Ectodermal cell (in vitro differentiated cells): ENCODE results near the gene PRC1.
"Not testable (repeated sequence)": the region's sequence is repeated elsewhere in the genome, so short reads cannot be mapped to it uniquely, and the experiment has no call there.

Experiments used
- H3K27ac ChIP-seq: 2 replicates; pipeline ENCODE4 v1.7.0; 2013; ENCODE audit warnings: mild to moderate bottlenecking, low read depth, low read length; ENCODE audit not compliant: insufficient read depth, poor library complexity, severe bottlenecking
- H3K27me3 ChIP-seq: 2 replicates; pipeline ENCODE4 v1.7.0; 2013; ENCODE audit warnings: mild to moderate bottlenecking, low read length; ENCODE audit not compliant: insufficient read depth, control insufficient read depth, poor library complexity, severe bottlenecking
- H3K36me3 ChIP-seq: one replicate; pipeline ENCODE4 v1.7.0; 2013; ENCODE audit warnings: low read length; ENCODE audit not compliant: control insufficient read depth, insufficient read depth
- H3K4me1 ChIP-seq: one replicate; pipeline ENCODE4 v1.7.0; 2013; ENCODE audit warnings: low read length; ENCODE audit not compliant: control insufficient read depth, insufficient read depth
- H3K4me3 ChIP-seq: 2 replicates; pipeline ENCODE4 v1.7.0; 2013; ENCODE audit warnings: low read depth, low read length, control low read depth; ENCODE audit not compliant: insufficient read depth
- H3K9me3 ChIP-seq: 2 replicates; pipeline ENCODE4 v1.7.0; 2013; ENCODE audit warnings: mild to moderate bottlenecking, low read length, moderate library complexity; ENCODE audit not compliant: control insufficient read depth
- WGBS, 2 experiments: methylation state at CpG; one replicate each; pipeline ENCODE4 v1.1.7; 2013; ENCODE audit warnings: missing lambda C conversion rate in 2 of 2; 5-methylcytosine and 5-hydroxymethylcytosine counted together

The PRC1 gene

GRCh38 chr15:91022075-91022831, 27.9 kb upstream of the PRC1 start, which contains the start of gene VPS33B:
VPS33B (minus strand) TSS chr15:91022594; CDS start chr15:91022249, 345 bp downstream.
- Histone ChIP-seq H3K4me1 (peaks cover 8% of the 10 kb centered on the region), H3K4me3 (peak within 1 kb of the TSS; percentile 94), H3K9me3 (no peaks in the 10 kb centered on the region), H3K27ac (peak within 1 kb of the TSS; percentile 39), H3K27me3 (no peaks in the 10 kb centered on the region), H3K36me3 (no peaks in the 10 kb centered on the region)
- WGBS, 2 experiments = 0 to 1% methylated on average over 48 of the region's 48 CpGs

DNA sequence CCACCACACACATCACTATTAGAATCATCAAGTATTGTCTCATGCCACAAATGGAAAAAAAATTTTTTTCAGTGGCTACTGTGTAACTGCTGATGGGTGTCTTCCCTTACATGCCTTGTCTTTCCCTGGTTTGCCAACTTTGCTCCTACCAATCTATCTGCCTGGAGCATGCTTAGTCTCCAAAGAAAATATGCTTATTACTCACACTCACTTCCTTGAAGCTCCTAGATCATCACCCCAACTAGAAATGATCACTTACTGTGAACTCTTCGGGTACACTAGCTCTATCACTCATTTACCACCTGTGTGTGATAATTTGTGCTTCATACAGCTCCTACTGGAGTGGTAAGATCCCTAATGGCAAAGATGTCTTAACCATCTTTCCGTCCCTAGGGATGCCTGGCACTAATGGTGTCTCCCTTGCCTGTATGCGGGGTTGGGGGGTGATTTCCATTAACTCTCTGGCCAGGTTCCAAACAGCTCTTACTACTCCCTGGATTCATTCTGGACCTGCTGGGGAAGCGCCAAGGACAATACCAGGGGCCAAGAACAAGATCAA, 27.3 kb upstream of the PRC1 start:
- Histone ChIP-seq H3K4me3 (peak overlapping the region; percentile 94), H3K4me1 (peaks cover 8% of the 10 kb centered on the region), H3K27me3 (no peaks in the 10 kb centered on the region), H3K27ac (no peak overlapping the region), H3K36me3 (no peaks in the 10 kb centered on the region), H3K9me3 (no peaks in the 10 kb centered on the region)
- WGBS, 2 experiments = 18 to 19% methylated on average over 4 of the region's 4 CpGs

- Histone ChIP-seq H3K4me1 (peaks cover 8% of the 10 kb centered on the region), H3K27ac (no peak overlapping the region), H3K27me3 (no peaks in the 10 kb centered on the region), H3K9me3 (no peaks in the 10 kb centered on the region), H3K36me3 (no peaks in the 10 kb centered on the region), H3K4me3 (no peak overlapping the region)
- 80 to 99% methylated on average over 3 of the region's 3 CpGs for WGBS, 2 experiments
Measured at GRCh38 chr15:91018158-91018557, 23.8 kb upstream of the PRC1 start.

DNA sequence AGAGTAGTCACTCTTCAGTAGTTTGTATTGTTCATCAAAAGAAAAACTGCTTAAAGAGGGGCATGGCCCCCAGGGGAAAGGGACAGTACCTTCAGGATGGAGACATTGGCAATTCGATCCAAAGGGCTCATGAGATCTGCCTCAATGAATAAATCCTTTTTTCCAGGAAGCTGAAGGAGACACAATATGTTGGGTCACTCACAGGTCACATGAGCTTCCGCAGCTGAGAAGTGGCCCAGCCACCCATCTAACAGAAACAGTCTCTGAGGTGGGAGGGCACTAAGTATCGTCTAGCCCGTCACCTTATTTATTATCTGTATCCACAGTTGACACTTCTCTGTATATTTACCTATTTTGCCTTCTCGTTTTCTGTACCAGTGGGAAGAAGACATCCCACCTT, 23.4 kb upstream of the PRC1 start:
- 93% methylated on average over 5 of the region's 5 CpGs for WGBS, 2 experiments
- H3K36me3 ChIP-seq = no peaks in the 10 kb centered on the region
- no peaks in the 10 kb centered on the region for H3K9me3 ChIP-seq
- no peaks in the 10 kb centered on the region for H3K27me3 ChIP-seq
- H3K4me1 ChIP-seq = peaks cover 8% of the 10 kb centered on the region
- no peak overlapping the region for H3K27ac ChIP-seq
- H3K4me3 ChIP-seq = no peak overlapping the region

DNA sequence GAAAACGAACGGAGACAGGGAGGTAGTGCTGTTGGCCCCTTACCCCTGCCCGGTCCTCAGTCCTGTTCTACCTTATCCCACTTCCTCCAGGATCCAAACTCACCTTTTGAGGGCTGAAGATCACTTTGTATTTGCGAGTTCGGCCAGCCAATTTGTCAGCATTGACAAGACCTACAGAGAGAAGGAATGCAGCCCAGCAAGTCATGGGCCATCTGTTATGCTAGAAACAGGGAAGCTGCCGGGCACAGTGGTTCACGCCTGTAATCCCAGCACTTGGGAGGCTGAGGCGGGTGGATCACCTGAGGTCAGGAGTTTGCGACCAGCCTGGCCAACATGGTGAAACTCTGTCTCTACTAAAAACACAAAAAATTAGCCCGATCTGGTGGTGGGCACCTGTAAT, 19.4 kb upstream of the PRC1 start:
- not testable (repeated sequence) for H3K4me1 ChIP-seq, H3K36me3 ChIP-seq, H3K4me3 ChIP-seq, H3K27me3 ChIP-seq, H3K27ac ChIP-seq, H3K9me3 ChIP-seq
- WGBS, 2 experiments = 91 to 97% methylated on average over 10 of the region's 10 CpGs

- 93 to 96% methylated on average over 3 of the region's 3 CpGs for WGBS, 2 experiments
Measured at GRCh38 chr15:91007266-91007665, 12.9 kb upstream of the PRC1 start.

DNA sequence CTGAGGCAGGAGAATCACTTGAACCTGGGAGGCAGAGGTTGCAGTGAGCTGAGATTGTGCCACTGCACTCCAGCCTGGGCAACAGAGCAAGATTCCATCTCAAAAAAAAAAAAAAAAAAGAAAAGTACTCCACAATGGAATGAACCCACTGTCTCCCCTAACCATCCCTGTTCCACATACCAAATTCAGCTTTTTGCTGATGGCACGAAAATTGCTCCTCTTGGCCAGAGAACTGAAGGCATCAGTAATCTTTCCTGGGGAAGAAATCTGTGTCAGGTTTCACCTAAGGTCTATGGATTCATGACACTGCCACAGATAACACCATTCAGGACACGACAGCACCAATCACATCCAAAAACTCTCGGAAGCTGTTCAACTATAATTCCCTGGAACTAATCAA, 6.9 kb upstream of the PRC1 start:
- WGBS, 2 experiments = 90 to 94% methylated on average over 3 of the region's 3 CpGs
- no peaks in the 10 kb centered on the region for H3K27me3 ChIP-seq

More at GRCh38 chr15:91007266-91007665, 12.9 kb upstream of the PRC1 start:
- Histone ChIP-seq H3K4me3 (no peak overlapping the region), H3K9me3 (no peaks in the 10 kb centered on the region), H3K27me3 (no peaks in the 10 kb centered on the region), H3K27ac (no peak overlapping the region), H3K4me1 (no peaks in the 10 kb centered on the region), H3K36me3 (peaks cover 26% of the 10 kb centered on the region)

DNA sequence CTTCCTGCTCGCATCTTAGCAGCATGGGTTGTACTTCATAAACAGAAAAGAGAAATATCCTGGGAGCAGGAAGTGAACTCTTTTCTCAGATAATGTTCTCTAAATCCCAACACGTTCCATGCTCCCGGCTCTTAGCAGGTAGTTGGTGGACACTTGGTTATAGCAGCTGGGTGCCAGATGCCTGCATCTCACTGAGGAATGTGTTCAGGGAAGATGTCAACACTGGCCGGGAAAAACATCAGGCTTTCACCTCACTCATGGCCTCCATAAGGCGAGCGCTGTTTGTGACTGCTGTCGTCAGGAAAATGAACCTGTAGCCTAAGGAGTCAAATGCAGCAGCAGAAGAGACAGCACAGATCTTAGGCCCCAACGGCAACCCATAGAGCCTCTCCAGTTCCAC, 4.4 kb upstream of the PRC1 start:
- WGBS, 2 experiments = 92 to 95% methylated on average over 8 of the region's 8 CpGs
- H3K36me3 ChIP-seq = peaks cover 15% of the 10 kb centered on the region

More for the DNA sequence above, 6.9 kb upstream of the PRC1 start:
- Histone ChIP-seq H3K27ac (no peak overlapping the region), H3K4me1 (no peaks in the 10 kb centered on the region), H3K9me3 (no peaks in the 10 kb centered on the region), H3K36me3 (peaks cover 30% of the 10 kb centered on the region), H3K4me3 (no peak overlapping the region)

GRCh38 chr15:90994059-90994416, 297 bp downstream of the PRC1 start:
- 0% methylated on average over 50 of the region's 50 CpGs for WGBS, 2 experiments
- Histone ChIP-seq H3K27ac (no peak overlapping the region), H3K4me3 (peak overlapping the region; percentile 81), H3K27me3 (no peaks in the 10 kb centered on the region), H3K4me1 (peaks cover 6% of the 10 kb centered on the region), H3K36me3 (peaks cover 8% of the 10 kb centered on the region), H3K9me3 (no peaks in the 10 kb centered on the region)

More for the DNA sequence above, 4.4 kb upstream of the PRC1 start:
- no peak overlapping the region for H3K4me3 ChIP-seq
- H3K4me1 ChIP-seq = peaks cover 6% of the 10 kb centered on the region
- no peaks in the 10 kb centered on the region for H3K9me3 ChIP-seq
- H3K27me3 ChIP-seq = no peaks in the 10 kb centered on the region
- no peak overlapping the region for H3K27ac ChIP-seq

- no peaks in the 10 kb centered on the region for H3K27me3 ChIP-seq
- H3K9me3 ChIP-seq = no peaks in the 10 kb centered on the region
- 89% methylated on average over 6 of the region's 6 CpGs for whole genome bisulfite sequencing, 2 experiments
- H3K27ac ChIP-seq = no peak overlapping the region
- no peak overlapping the region for H3K4me3 ChIP-seq
- H3K4me1 ChIP-seq = peaks cover 9% of the 10 kb centered on the region
- H3K36me3 ChIP-seq = no peaks in the 10 kb centered on the region
Measured at GRCh38 chr15:90991587-90992285, 2.6 kb downstream of the PRC1 start.
